Stimulated activated naive CD4-positive, alpha-beta T cell (primary cell): Measurements from ENCODE around the gene SNAPC4.

Experiments
- DNase-seq, 6 experiments: peaks; one replicate each; lab custom pipeline; 2025; lab: John Stamatoyannopoulos, UW

The SNAPC4 gene

GRCh38 chr9:136389396-136389795, 10.6 kb downstream of the SNAPC4 start:
- DNase-seq = no peak

DNA sequence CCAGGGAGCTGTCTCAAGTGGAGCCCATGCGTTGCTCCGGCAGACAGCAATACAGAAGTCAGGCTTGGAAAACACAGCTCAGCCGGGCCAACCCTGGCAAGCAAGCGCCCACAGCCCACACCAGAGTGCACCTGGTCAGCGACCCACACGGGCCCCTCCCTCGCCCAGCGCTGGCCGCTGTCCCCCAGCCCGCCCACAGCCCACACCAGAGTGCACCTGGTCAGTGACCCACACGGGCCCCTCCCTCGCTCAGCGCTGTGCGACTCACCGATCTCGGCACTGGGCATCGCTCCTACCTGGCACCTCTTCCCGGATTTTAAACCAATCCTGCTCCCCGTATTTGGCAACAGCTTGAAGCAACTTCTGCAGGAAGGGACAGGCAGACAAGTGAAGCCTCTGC, 12.8 kb downstream of the SNAPC4 start:
- DNase-seq = no peak

- no peak for DNase-seq
Observed at GRCh38 chr9:136386018-136386417, 14.0 kb downstream of the SNAPC4 start.

DNA sequence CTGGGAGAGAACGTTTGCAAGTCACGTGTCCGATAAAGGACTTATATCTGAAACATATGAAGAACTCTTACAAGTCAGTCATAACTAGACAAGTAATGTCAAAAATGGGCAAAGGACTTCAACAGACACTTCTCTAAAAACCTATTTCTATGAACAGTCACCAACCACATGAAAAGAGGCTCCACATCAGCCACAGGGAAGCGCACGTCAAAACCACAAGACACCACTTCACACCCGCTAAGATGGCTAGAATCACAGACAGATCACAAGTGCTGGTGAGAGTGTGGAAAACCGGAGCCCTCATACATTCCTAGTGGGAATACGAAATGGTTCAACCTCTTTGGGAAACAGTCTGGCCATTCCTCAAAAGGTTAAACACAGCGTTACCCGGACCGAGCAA, 15.0 kb downstream of the SNAPC4 start:
- peak in 3 of 6 experiments; percentile 7 to 28 (median 27) for DNase-seq

GRCh38 chr9:136383436-136383835, 16.5 kb downstream of the SNAPC4 start:
- no peak for DNase-seq

DNA sequence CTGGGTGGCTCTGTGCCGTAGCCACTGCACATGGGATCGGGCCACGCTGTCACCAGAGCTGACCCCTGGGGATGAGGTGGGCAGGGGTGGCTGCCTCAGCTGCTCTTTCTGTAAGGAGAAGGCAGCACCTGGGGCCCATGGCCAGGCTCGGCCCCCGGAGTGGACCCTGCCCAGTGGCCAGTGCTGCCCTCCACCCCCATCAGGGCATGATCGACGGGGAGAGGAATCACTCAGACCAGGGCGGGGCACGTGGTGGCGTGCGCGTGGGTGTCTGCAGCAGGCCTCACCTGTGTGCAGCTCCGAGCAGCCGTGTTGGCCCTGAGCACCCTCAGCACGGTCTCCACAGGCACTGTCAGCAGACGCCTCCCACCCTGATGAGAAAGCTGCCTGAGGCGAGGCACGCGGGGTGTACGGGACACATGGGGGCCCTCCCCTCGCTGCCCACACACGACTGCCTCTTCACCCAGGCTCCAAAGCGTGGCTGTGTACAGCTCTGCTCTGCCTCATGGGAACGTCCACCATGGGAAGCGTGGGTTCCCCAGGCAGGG, 17.9 kb downstream of the SNAPC4 start:
- no peak for DNase-seq

GRCh38 chr9:136381311-136381710, 18.7 kb downstream of the SNAPC4 start:
- DNase-seq = no peak

DNA sequence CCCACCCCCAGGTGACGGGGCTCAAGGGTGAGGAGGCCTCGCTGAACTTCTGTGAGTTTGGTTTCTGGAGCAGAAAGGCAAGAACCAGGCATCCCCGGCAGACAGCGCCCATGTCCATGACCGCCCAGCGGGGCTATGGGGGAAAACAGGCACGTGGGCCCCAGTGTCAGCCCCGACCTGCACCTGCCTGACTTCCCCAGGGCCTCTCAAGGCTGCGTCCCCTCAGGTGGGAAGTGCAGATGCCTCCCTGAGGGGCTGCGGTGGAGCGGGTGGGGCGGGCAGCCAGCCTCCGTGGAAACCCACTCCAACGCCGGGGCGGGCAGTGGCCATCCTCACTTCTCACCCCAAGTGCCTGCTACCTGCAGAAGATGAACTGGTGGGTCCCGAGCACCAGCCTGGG, 19.6 kb downstream of the SNAPC4 start:
- DNase-seq = no peak

GRCh38 chr9:136379891-136380290, 20.1 kb downstream of the SNAPC4 start:
- no peak for DNase-seq

DNA sequence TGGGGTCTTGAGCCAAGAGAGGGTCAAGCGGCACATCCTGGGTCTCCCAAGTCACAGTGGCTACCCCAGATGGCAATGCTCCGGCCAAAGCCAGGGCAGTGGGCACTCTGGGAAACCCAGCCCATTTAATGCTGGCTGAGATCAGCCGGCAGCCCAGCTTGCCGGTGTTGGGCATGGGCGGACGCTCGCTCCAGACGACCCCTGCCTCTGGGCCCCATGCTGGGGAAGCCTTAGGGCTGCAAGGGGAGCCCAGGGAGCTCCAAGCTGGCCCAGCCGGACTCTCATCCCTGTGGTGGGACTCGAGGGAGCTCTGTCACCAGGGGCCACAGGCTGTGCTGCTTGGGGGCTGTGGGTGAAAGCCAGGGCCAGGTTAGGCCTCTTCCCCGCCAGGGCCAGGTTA, 20.6 kb downstream of the SNAPC4 start:
- DNase-seq = no peak

DNA sequence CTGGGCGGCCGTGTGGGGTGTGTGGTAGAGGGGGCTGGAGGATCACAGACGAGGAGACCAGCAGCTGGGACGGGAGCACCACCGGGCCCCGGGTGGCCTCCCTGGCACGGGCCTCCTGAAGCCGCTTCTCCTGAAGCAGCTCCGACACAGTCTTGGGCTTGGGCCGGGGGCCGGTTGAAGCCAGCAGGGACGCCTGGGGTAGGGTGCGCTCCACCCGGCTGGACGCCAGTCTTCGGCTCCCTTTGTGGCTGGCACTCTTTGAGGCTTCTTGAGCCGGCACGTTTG, 21.0 kb downstream of the SNAPC4 start:
- no peak for DNase-seq

DNA sequence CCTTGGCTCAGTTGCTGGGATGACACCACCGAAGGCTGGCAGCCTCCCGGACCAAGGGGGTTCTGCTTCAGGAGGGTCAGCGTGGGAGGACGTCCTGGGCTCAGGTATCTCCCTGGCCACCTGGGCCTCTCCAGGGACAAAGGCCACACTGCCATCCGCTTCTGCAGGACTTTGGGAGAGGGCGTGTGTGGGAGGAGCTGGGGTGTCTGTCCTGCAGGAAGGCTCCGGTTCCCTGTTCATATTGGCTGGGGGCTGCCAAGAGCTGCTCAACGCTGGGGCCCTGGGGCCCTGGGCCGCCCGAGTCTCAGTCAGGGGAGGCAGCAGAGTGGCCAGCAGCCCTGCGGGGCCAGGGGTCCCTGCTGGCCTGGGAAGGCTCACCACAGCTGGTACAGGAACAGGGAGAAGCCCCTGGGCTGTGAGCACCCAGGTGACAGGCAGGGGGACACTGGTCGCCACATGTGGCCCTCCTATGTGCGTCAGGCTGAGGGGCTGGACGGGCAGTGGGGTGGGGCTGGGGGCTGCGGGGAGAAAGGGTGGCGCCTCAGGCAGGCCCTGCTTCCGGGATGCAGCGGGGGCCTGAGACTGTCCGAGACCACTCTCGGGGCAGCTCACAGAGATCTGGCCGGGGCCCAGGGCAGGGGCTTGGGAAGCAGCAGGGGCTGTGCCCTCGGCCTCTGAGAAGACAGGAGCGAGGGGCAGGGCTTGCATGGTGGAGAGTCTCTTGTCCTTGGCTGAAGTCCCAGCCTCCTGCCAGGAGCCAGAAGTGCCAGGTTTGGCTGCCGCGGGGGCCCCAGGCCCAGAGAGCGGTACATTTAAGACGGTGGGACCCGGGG, 21.6 kb downstream of the SNAPC4 start:
- no peak for DNase-seq

DNA sequence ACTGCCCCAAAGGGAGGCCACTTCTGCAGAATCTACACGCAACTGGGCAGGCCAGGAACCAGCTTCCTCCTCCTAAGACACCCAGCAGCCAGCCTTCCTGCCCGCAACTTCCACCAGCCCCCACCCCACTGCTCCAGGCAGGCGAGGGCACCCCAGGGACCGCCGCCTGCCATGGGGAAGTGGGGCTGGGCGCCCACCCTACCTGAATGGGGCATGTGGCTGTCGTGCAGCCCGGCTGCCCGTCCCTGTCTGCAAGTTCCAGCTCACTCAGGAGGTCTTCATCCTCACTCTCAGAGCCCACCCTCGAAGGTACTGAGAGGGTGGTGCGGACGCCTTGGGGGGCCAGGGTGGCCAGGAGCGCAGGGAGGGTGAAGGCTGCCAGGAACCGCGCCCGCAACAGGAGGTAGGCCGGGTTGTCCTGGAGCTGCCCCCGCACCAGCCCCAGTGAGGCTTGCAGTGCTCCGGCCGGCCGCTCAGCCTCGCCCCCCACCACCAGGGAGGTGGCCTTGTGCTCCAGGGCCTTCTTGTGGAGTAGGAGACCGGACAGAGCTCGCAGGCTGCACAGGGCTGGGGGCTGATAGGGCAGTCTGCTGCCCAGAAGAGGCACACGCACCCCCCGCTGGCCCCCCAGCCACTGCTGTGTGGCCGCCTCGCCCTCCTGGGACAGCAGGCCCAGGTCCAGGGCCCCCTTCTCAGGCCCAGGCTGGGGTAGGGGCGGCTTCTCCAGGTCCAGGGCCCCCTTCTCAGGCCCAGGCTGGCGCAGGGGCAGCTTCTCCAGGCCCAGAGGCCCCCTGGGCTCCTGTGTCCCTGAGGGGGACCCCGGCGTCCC, 22.4 kb downstream of the SNAPC4 start:
- no peak for DNase-seq

DNA sequence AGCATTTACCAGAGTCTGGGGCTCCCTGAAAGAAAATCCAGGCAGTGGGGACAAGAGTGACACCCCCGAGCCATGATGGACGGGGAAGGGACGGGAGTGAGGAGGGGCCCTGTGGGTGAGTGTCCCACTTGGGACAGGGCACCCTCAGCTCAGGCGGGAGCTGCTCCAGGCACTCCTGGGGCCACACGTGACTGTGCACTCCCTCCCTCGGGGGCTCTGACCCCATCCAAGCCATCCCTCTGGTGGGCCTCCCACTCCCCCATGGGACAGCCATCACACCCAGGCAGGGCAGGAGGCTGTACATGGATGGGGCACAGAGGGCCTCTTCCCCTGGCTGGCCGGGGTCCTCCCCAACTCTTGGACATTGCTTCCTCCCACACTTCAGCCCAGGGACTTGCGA, 23.5 kb downstream of the SNAPC4 start:
- no peak for DNase-seq

DNA sequence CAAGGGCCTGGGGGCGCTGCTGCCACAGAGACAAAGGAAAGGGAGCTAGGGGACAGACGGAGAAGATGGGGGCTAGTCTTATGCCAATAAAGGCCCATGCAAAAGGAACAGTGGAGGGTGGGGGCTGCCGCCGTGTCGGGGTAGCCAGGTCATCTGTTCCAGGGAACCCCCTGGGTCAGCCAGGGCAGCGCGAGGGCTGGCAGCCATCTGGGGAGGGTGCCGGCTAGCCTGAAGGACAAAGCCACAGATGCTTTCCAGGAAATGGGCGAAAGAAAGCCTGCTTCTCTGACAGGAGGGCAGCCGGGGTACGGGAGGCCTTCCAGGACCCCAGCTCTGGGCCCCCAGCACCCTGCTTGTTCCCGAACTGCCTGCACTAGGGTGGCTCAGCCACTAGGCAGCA, 24.9 kb downstream of the SNAPC4 start:
- DNase-seq = no peak

DNA sequence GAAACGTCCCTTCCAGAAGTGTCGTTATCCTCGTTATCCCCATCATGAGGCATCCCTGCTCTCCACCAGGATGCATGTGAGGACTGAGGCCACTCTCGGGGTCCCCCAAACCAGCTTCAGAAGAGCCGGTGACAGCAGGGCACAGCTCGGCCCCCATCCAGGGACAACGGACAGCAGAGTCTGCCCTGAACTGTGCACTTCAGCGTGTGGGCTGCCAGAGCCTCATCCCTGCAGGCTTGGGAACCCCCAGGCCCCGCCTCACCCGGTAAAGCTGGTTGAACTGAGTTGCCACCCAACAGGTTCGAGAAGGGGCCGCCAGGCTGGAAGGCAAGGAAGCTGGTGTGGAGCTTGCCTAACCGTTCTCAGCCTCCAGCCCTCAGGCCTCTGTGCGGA, 25.8 kb downstream of the SNAPC4 start:
- no peak for DNase-seq

DNA sequence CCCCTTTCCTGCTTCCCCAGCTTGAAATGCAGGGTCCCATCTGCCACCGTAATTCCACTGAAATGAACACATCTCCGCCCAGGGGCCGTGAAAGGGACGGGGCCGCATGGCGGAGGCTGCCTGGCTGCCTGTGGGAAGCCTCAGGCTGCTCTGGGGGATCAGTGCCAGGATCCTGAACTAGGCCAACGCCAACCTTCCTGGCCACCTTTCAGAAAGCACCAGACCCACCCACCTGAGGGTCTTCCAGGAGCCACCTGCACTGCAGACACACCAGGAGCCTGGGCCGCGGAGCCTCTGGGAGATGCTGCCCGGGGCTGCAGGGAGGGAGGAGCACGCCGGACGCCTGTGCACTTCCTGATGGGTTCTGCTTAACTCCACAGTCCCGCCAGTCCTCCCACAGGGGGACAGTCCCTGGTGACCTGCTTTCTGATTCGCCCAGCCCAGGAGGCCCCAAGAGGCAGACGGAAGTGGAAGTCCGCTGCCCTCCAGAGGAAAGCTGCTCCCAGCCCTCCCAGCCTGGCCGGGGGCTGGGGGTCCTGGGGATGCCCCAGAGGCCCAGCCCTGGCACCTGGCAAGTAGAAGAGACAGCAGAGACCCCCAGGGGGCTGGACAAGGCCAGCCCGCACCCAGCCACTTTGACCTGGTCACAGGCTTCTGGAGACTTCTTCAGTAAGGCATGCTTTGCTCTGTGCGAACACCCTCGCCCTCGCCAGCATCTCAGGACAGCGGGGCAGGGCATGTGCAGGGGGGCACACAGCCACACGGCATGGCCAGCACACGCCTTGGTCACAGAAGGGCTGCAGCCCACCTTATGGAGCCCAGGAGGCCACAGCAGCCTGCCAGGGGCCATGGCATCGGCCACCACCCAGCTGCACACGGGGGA, 26.4 kb downstream of the SNAPC4 start, which contains the start of gene CARD9:
Gene CARD9, minus strand, starts transcription at position 370 of the 883 bp plus-strand sequence. CDS start 1,591 bp downstream, outside the sequence.
- DNase-seq = no peak

DNA sequence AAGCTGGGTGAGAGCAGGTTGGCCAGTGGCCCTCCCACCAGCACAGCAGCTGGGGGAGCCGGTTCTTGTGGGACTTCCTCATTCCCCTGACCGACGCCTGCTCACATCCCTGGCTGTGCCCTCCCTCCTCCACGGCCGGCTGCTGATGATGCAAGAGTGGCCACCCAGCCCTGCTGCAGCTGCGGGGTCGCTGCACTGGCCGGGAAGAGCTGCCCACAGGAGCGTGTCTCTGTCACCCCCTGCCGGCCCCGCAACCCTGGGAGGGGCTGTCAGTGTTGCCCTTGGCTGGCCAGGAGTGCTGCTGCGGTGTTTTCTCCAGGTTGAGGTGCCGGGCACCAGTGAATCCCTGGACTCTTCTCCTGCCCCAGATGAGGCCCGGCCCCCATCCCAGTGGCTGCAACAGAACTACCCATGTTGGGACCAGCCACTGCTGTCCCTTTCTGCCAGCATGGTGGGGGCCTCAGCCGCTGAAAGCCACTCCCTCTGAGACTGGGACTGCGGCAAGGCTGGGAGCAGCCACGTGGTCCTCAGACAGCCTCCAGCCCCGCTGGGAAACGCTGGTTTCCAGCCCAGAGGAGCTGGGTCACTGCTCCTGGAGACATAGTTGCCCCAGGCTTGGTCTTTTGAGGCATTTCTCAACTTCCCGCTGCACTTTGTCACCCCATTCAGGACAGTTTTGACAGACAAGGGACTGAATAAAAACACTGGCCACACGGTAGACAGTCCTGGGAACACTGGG, 27.2 kb downstream of the SNAPC4 start:
- no peak for DNase-seq

DNA sequence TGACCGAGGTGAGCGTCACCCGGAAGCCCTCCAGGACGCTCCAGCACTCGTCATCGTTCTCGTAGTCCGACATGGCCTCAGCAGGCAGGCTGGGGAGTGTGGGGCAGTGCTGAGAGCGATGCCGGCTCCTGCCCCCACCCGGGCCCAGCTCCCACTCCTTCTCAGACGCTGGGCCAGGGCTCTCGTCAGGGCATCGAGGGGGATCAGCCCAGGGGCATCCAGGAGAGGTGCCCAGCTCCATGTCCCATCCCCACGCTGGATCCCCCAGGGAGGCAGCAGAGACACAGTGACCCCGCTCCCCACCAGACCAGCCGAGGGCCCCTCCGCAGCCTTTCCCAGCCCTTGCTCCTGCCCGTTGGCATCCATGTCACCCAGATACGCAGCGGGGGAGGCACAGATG, 28.0 kb downstream of the SNAPC4 start:
- no peak for DNase-seq

- no peak for DNase-seq
Observed at GRCh38 chr9:136371533-136371880, 28.5 kb downstream of the SNAPC4 start.
